ENCODE measurements around the gene RPS15A. TPM values are rescaled to one million over a fixed set of nuclear protein-coding genes. Genes with fewer than 3 reads are reported as not detected.
A peak's percentile ranks its signal among the peaks of the same experiment; 100 is the strongest.

The RPS15A gene
- total RNA-seq, 5 donors from 2014 or later (not counting 1 experiment from before 2014, with no cell fraction given): 2,862 to 3,462 (median 2,982) TPM

DNA sequence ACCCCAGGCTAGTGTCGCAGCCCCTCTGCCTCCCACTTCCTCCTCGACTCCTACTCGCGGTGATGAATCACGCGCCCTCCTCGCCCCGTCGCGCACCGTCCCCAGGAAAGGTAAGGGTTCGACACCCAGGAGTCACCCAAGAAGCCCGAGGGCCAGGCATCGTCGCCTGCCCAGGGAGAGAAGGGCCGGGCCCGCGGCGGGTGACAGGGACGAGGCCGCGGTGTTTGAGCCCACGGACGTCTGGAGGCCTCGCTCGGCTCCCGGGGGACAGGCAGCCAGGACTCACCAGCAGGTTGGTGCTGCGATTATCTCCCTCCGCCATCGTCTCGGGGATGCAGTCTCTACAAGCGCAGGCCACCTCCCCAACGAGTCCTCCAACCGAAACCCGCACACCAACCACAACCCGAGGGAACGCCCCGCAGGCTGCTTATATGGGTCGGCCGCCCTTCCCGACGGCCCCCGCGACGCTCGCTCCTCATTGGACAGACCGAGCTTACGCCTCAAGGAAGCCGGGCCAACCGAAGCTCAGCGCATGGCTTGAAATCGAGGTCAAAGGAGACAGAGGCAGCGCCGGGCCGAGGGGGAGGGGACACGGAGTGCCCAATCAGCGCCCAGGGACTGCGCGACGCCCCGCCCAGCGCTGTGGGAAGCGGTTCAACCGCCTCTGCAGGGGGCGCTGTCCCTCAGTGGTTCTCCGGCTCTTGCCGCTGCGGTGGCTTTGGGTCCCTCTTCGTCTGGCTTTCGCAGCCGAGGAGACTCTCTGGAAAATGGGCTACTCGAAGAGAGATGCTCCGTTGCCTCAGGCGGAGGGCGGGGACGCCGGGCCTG is 11.2 kb upstream of the RPS15A start, which contains the start of gene ARL6IP1:
ARL6IP1 (minus strand) TSS at position 405 of the 828 bp plus-strand sequence; CDS start at position 322, 83 bp downstream.
- H3K4me1 ChIP-seq (ENCODE audit: control insufficient read depth in 1 of 2, extremely low read depth in 1 of 2, insufficient read depth in 2 of 2, low read length in 2 of 2): peaks cover 18 to 38% of the 10 kb centered on the region in 2 experiments
- no peaks in the 10 kb centered on the region for H3K27me3 ChIP-seq (replicated peaks in 1 of 2; ENCODE audit: control insufficient read depth in 2 of 2, extremely low read depth in 1 of 2, insufficient read depth in 2 of 2, low read length in 1 of 2)
- POLR2A ChIA-PET: interaction anchor here (0.5 to 3.6 kb wide), 17 partner anchors 8 to 1473 kb away, joined by 3 to 42 read pairs (median 3); partner anchors contain the start of genes RPS15A (in 2 of the 2), COQ7 (in 1 of the 2) and VPS35L (in 1 of the 2)
- 0% methylated on average over 77 of the region's 77 CpGs for WGBS (ENCODE audit: insufficient coverage)
- H3K4me3 ChIP-seq (ENCODE audit: control insufficient read depth in 1 of 2, extremely low read depth in 1 of 2, low read length in 1 of 2): peak within 1 kb of the TSS; percentile 78 to 96
- Mint-ChIP-seq H3K27me3 (no peaks in the 10 kb centered on the region), H3K4me3 (peak within 1 kb of the TSS; percentile 90 to 96 (median 91)), H3K9me3 (no peaks in the 10 kb centered on the region), H3K27ac (peak within 1 kb of the TSS; percentile 93 to 96), H3K36me3 (peaks cover 17% of the 10 kb centered on the region), H3K4me1 (peaks cover 49 to 73% (median 72%) of the 10 kb centered on the region in 3 donors)
- no peaks in the 10 kb centered on the region for H3K9me3 ChIP-seq
- peak within 1 kb of the TSS; percentile 77 for H3K27ac ChIP-seq (ENCODE audit: low read length)
- peaks cover 0 to 9% of the 10 kb centered on the region in 2 donors for H3K36me3 ChIP-seq (ENCODE audit: control insufficient read depth in 2 of 2, extremely low read depth in 1 of 2, insufficient read depth in 1 of 2, low read length in 1 of 2)
- peak; percentile 92 to 98 (median 96) for ATAC-seq (replicated peaks in 1 of 4)
- peak; percentile 95 to 100 (median 99) for DNase-seq
- CTCF ChIA-PET: interaction anchor here (0.6 to 3.4 kb wide), 23 partner anchors 9 to 1083 kb away, joined by 3 to 86 read pairs (median 4); partner anchors contain the start of genes COQ7 (in 1 of the 2), RPS15A (in 1 of the 2), SMG1 (in 1 of the 2) and VPS35L (in 1 of the 2)

DNA sequence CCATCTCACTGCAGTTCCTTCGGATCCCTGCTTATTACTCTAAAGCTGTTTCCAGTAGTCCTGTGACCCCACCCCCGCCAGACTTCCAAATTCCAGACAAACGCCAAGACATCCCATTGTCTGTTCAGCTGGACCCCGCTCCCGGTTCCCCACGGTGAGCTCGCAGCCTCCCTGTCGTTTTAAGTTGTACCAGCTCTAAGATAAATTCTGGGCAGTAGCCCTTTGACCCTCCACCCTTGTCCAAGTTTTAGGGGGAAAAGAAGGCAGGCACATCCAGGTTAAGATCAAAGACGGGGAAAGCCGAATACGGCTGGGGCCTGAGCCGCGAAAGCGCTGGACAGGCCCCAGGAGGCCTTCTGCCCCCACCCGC is 10.6 kb upstream of the RPS15A start:
- Histone ChIP-seq H3K4me1 (ENCODE audit: control insufficient read depth in 1 of 2, extremely low read depth in 1 of 2, insufficient read depth in 2 of 2, low read length in 2 of 2) (peaks cover 18 to 38% of the 10 kb centered on the region in 2 experiments), H3K36me3 (ENCODE audit: control insufficient read depth in 2 of 2, extremely low read depth in 1 of 2, insufficient read depth in 1 of 2, low read length in 1 of 2) (peaks cover 0 to 15% of the 10 kb centered on the region in 2 donors), H3K9me3 (no peaks in the 10 kb centered on the region), H3K27me3 (replicated peaks in 1 of 2; ENCODE audit: control insufficient read depth in 2 of 2, extremely low read depth in 1 of 2, insufficient read depth in 2 of 2, low read length in 1 of 2) (no peaks in the 10 kb centered on the region), H3K27ac (ENCODE audit: low read length) (peak overlapping the region; percentile 70), H3K4me3 (ENCODE audit: control insufficient read depth in 1 of 2, extremely low read depth in 1 of 2, low read length in 1 of 2) (peak overlapping the region; percentile 78 to 96)
- no peaks in the 10 kb centered on the region for H3K27me3 Mint-ChIP-seq
- WGBS (ENCODE audit: insufficient coverage): 0% methylated on average over 11 of the region's 15 CpGs
- peaks cover 16% of the 10 kb centered on the region for H3K36me3 Mint-ChIP-seq
- ChIA-PET POLR2A (interaction anchor here (1.0 to 3.6 kb wide), 3 partner anchors 11 to 724 kb away, joined by 3 to 42 read pairs (median 12); partner anchors contain the start of gene RPS15A (in 2 of the 2)), CTCF (interaction anchor here in 1 of 2 donors (0.6 to 2.6 kb wide), 11 partner anchors 9 to 755 kb away, joined by 3 to 86 read pairs (median 5); partner anchors contain the start of genes RPS15A and VPS35L)
- ATAC-seq (replicated peaks in 1 of 4): no peak
- H3K27ac Mint-ChIP-seq: peak overlapping the region; percentile 93 to 96
- H3K4me1 Mint-ChIP-seq: peaks cover 46 to 71% (median 67%) of the 10 kb centered on the region in 3 donors
- H3K9me3 Mint-ChIP-seq: no peaks in the 10 kb centered on the region
- no peak for DNase-seq
- peak overlapping the region; percentile 90 to 96 (median 91) for H3K4me3 Mint-ChIP-seq

DNA sequence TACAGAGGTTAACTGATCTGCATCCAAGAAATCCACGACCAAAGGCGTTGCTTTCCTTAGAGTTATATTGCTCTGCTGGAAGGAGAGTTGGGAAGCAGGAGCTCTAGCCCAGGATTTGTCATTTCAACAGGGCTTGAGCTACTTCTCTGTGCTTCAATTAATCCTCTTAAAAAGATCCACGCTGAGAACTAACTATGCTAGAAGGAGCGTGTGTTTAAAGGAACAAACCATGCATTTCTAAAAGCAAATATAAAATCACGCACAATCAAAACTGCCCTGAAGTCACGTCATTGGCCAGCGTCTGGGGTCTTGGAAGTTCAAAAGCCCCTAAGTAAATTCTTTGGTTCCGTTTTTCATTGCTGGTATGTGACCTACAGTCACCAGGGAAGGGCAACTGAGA is 10.2 kb upstream of the RPS15A start:
- peak overlapping the region; percentile 70 for H3K27ac ChIP-seq (ENCODE audit: low read length)
- H3K9me3 ChIP-seq: no peaks in the 10 kb centered on the region
- H3K9me3 Mint-ChIP-seq: no peaks in the 10 kb centered on the region
- H3K27me3 Mint-ChIP-seq: no peaks in the 10 kb centered on the region
- DNase-seq: no peak
- ATAC-seq (replicated peaks in 1 of 4): no peak
- peaks cover 18 to 38% of the 10 kb centered on the region in 2 experiments for H3K4me1 ChIP-seq (ENCODE audit: control insufficient read depth in 1 of 2, extremely low read depth in 1 of 2, insufficient read depth in 2 of 2, low read length in 2 of 2)
- CTCF ChIA-PET: interaction anchor here in 1 of 2 donors (1.0 to 2.6 kb wide), 3 partner anchors 10 to 756 kb away, joined by 3 to 86 read pairs (median 11); partner anchors contain the start of gene RPS15A
- peaks cover 46 to 68% (median 67%) of the 10 kb centered on the region in 3 donors for H3K4me1 Mint-ChIP-seq
- WGBS (ENCODE audit: insufficient coverage): 7% methylated on average over 6 of the region's 8 CpGs
- no peaks in the 10 kb centered on the region for H3K27me3 ChIP-seq (replicated peaks in 1 of 2; ENCODE audit: control insufficient read depth in 2 of 2, extremely low read depth in 1 of 2, insufficient read depth in 2 of 2, low read length in 1 of 2)
- peaks cover 0 to 20% of the 10 kb centered on the region in 2 donors for H3K36me3 ChIP-seq (ENCODE audit: control insufficient read depth in 2 of 2, extremely low read depth in 1 of 2, insufficient read depth in 1 of 2, low read length in 1 of 2)
- H3K27ac Mint-ChIP-seq: peak overlapping the region; percentile 93 to 96
- peaks cover 21% of the 10 kb centered on the region for H3K36me3 Mint-ChIP-seq
- H3K4me3 Mint-ChIP-seq: peak overlapping the region; percentile 90 to 96 (median 91)
- POLR2A ChIA-PET: interaction anchor here in 1 of 2 donors (3.6 kb wide), 1 partner anchor 10 kb away, joined by 42 read pairs; the partner anchor contains the start of gene RPS15A
- H3K4me3 ChIP-seq (ENCODE audit: control insufficient read depth in 1 of 2, extremely low read depth in 1 of 2, low read length in 1 of 2): peak overlapping the region; percentile 78 to 96

DNA sequence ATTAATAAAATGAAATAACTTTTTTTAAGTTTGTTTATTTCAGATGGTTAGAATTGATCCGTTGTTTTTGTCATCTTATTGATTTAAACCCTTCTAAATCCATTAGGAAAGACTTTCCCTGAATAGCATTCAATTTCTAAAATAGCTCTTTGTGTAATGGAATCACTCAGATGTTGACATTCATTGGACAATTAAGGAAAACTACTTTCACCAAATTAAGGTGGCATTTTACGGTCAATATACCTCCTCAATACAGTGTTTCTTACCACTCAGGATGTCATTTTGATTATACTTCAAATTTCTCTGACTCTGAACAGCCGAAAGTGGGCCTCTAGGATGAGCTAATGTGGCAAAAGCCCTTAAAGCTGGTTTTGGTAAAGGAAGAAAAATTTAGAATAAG is 9.4 kb upstream of the RPS15A start:
- peak overlapping the region; percentile 90 to 96 (median 91) for H3K4me3 Mint-ChIP-seq
- no peak overlapping the region for H3K4me3 ChIP-seq (ENCODE audit: control insufficient read depth in 1 of 2, extremely low read depth in 1 of 2, low read length in 1 of 2)
- peak overlapping the region; percentile 19 for H3K27ac ChIP-seq (ENCODE audit: low read length)
- DNase-seq (no peak), ATAC-seq (replicated peaks in 1 of 4) (no peak)
- peaks cover 0 to 25% of the 10 kb centered on the region in 2 donors for H3K36me3 ChIP-seq (ENCODE audit: control insufficient read depth in 2 of 2, extremely low read depth in 1 of 2, insufficient read depth in 1 of 2, low read length in 1 of 2)
- peaks cover 45 to 63% (median 59%) of the 10 kb centered on the region in 3 donors for H3K4me1 Mint-ChIP-seq
- H3K9me3 ChIP-seq: no peaks in the 10 kb centered on the region
- H3K9me3 Mint-ChIP-seq: no peaks in the 10 kb centered on the region
- peak overlapping the region; percentile 56 to 93 for H3K27ac Mint-ChIP-seq
- H3K27me3 ChIP-seq (replicated peaks in 1 of 2; ENCODE audit: control insufficient read depth in 2 of 2, extremely low read depth in 1 of 2, insufficient read depth in 2 of 2, low read length in 1 of 2): no peaks in the 10 kb centered on the region
- CTCF ChIA-PET: interaction anchor here in 1 of 2 donors (1.1 kb wide), 1 partner anchor 9 kb away, joined by 4 read pairs; the partner anchor contains the start of gene RPS15A
- H3K36me3 Mint-ChIP-seq: peaks cover 21% of the 10 kb centered on the region
- H3K4me1 ChIP-seq (ENCODE audit: control insufficient read depth in 1 of 2, extremely low read depth in 1 of 2, insufficient read depth in 2 of 2, low read length in 2 of 2): peaks cover 18 to 37% of the 10 kb centered on the region in 2 experiments
- POLR2A ChIA-PET: interaction anchor here in 1 of 2 donors (3.6 kb wide), 1 partner anchor 10 kb away, joined by 42 read pairs; the partner anchor contains the start of gene RPS15A
- H3K27me3 Mint-ChIP-seq: no peaks in the 10 kb centered on the region
- WGBS (ENCODE audit: insufficient coverage): no CpG with 5 or more reads among the region's 3 CpGs

DNA sequence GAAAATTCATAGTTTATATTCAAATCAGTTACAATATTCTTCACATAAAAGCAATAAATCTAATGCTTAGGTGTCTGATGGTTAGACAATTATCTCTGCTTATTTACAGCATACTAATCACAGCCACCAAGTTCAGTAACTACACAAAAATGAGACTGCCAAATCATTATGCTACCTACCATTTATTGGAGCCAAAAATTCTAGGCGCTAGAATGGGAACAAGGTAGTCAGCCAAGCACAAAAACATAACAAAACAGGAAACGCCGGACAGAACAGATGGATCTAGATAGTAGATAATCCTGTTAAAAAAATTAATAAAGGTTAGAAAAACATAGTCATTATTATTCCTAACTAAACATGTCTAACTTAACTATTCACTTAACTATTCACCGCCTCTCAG is 7.6 kb upstream of the RPS15A start:
- POLR2A ChIA-PET: interaction anchor here in 1 of 2 donors (1.0 kb wide), 1 partner anchor 23 kb away, joined by 3 read pairs; no protein-coding TSS in a partner anchor

DNA sequence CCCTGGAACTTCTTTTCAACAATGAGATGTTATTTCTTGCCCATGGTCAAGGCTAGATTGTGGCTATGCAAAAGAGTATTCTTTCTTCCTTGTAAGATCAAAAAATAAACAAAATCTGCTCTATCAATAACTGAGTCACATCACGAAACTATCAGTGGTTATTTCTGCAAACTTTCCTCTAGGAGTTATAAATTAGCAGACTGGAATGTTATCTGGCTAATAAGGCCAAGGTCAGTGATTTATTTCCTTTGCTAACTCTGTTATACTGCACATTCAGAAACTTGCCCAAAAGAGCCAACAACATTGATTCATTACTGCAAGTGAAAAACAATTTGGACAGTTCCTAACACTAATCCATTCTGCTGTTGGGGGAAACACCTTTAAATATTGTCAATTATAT is 6.2 kb upstream of the RPS15A start:
- CTCF ChIA-PET: no interaction called here
- POLR2A ChIA-PET: no interaction called here
- H3K27me3 Mint-ChIP-seq: no peaks in the 10 kb centered on the region
- H3K4me1 Mint-ChIP-seq: peaks cover 25 to 40% (median 35%) of the 10 kb centered on the region in 3 donors
- no peak for DNase-seq
- no peak overlapping the region for H3K4me3 Mint-ChIP-seq
- Histone ChIP-seq H3K4me1 (ENCODE audit: control insufficient read depth in 1 of 2, extremely low read depth in 1 of 2, insufficient read depth in 2 of 2, low read length in 2 of 2) (peaks cover 13 to 19% of the 10 kb centered on the region in 2 experiments), H3K27me3 (replicated peaks in 1 of 2; ENCODE audit: control insufficient read depth in 2 of 2, extremely low read depth in 1 of 2, insufficient read depth in 2 of 2, low read length in 1 of 2) (no peaks in the 10 kb centered on the region), H3K9me3 (no peaks in the 10 kb centered on the region), H3K4me3 (ENCODE audit: control insufficient read depth in 1 of 2, extremely low read depth in 1 of 2, low read length in 1 of 2) (no peak overlapping the region), H3K27ac (ENCODE audit: low read length) (no peak overlapping the region), H3K36me3 (ENCODE audit: control insufficient read depth in 2 of 2, extremely low read depth in 1 of 2, insufficient read depth in 1 of 2, low read length in 1 of 2) (peaks cover 5 to 50% of the 10 kb centered on the region in 2 donors)
- H3K36me3 Mint-ChIP-seq: peaks cover 33% of the 10 kb centered on the region
- no CpG with 5 or more reads among the region's 1 CpG for WGBS (ENCODE audit: insufficient coverage)
- no peaks in the 10 kb centered on the region for H3K9me3 Mint-ChIP-seq
- peak overlapping the region in 1 of 2 donors; percentile 34 for H3K27ac Mint-ChIP-seq
- ATAC-seq (replicated peaks in 1 of 4): no peak

More for the DNA sequence above, 7.6 kb upstream of the RPS15A start:
- Histone ChIP-seq H3K27me3 (replicated peaks in 1 of 2; ENCODE audit: control insufficient read depth in 2 of 2, extremely low read depth in 1 of 2, insufficient read depth in 2 of 2, low read length in 1 of 2) (no peaks in the 10 kb centered on the region), H3K4me1 (ENCODE audit: control insufficient read depth in 1 of 2, extremely low read depth in 1 of 2, insufficient read depth in 2 of 2, low read length in 2 of 2) (peaks cover 13 to 30% of the 10 kb centered on the region in 2 experiments), H3K9me3 (no peaks in the 10 kb centered on the region), H3K27ac (ENCODE audit: low read length) (no peak overlapping the region), H3K4me3 (ENCODE audit: control insufficient read depth in 1 of 2, extremely low read depth in 1 of 2, low read length in 1 of 2) (no peak overlapping the region), H3K36me3 (ENCODE audit: control insufficient read depth in 2 of 2, extremely low read depth in 1 of 2, insufficient read depth in 1 of 2, low read length in 1 of 2) (peaks cover 5 to 41% of the 10 kb centered on the region in 2 donors)
- Mint-ChIP-seq H3K27me3 (no peaks in the 10 kb centered on the region), H3K4me1 (peaks cover 30 to 49% (median 43%) of the 10 kb centered on the region in 3 donors), H3K36me3 (peaks cover 31% of the 10 kb centered on the region), H3K27ac (no peak overlapping the region), H3K9me3 (no peaks in the 10 kb centered on the region), H3K4me3 (no peak overlapping the region)
- no CpG with 5 or more reads among the region's 4 CpGs for WGBS (ENCODE audit: insufficient coverage)
- no peak for DNase-seq
- no peak for ATAC-seq (replicated peaks in 1 of 4)
- CTCF ChIA-PET: no interaction called here
